HG02571 (cell line): ENCODE measurements around the gene CPA4.

Experiments used
- ATAC-seq: cut with Tn5 transposase; IDR thresholded peaks from one replicate; pipeline ENCODE4 v1.9.1; 2021; ENCODE audit warnings: mild to moderate bottlenecking, moderate library complexity; ENCODE audit not compliant: unreplicated experiment

CPA4 gene

DNA sequence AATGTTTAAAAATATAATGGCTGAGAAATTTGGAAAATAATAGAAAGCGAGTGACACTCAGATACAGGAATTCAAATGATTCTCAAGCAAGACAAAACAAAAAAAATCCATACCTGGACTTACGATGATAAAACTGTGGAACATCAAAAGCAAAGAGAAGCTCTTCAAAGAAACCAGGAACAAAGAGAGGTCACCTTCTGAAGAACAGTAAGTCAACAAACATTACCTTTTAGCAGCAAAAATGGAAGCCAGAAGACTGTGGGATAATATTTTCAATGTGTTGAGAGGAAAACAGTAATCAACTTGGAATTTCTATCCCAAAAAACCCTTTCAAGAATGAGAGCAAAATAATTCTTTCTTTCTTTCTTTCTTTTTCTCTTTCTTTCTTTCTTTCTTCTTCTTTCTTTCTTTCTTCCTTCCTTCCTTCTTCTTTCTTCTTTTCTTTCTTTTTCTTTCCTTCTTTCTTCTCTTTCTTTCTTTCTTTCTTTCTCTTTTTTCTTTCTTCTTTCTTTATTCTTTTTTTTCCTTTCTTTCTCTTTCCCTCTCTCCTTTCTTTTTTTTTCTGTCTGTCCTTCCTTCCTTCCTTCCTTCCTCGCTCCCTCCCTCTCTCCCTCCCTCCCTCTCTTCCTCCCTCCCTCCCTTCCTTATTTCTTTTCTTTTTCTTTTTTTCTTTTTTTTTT is 49.9 kb downstream of the CPA4 start:
- ATAC-seq = no peak

GRCh38 chr7:130344271-130344866 is 51.4 kb downstream of the CPA4 start, which contains the start of gene CPA5:
TSS of gene CPA5 (plus strand) at chr7:130344816. CDS start at chr7:130346486, 1,670 bp downstream.
- no peak for ATAC-seq

- no peak for ATAC-seq
Measured at GRCh38 chr7:130345136-130345535, 52.2 kb downstream of the CPA4 start.

DNA sequence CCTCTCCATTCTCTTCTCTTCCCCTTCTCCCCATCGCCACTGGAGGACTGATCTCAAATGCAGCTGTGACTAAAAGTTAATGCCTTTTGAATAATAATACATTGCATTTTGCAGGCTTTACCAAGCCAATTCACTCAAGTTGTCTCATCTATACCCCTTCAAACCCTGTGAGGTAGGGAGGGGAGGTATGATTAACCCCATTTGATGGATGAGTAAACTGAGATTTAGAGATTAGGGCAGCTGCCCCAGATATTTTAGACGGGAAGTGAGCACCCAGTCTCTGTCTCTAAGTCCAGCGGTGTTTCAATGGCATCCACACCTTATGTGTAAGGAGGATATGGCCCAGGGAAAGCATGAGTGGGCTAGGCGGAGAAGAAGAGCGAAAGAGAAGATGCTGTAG is 52.8 kb downstream of the CPA4 start:
- no peak for ATAC-seq

DNA sequence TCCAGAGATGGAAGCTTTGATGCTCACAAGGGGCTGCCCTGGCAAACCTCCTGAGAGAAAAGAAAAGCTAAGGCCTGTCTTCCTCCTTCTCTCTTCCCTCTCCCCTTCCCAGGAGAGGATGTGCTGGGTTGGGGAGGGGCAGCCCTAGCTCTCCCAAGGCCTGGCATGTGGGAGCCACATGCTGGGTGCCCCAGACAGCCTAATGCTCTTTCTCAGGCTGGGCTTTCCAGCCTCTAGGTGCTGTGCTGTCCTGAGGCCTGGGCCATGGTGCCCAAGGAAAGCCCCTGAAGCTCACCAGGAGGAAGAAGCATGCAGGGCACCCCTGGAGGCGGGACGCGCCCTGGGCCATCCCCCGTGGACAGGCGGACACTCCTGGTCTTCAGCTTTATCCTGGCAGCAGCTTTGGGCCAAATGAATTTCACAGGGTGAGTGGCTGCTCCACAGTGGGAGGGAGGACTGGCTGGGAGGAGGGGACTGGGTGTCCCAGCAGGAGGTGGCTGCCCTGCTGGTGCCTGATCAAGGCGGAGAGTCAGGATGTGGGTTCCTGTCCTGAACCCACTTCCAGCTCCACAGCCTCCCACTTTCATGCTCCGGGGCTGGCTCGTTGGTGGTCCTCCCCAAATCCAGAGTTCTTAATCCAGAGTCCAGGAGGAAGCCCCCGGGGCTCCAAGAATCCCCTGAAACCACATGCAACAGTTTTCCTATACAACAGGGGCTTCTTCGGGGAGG is 53.4 kb downstream of the CPA4 start:
- ATAC-seq = no peak

GRCh38 chr7:130346941-130347340 is 54.0 kb downstream of the CPA4 start:
- ATAC-seq = no peak

DNA sequence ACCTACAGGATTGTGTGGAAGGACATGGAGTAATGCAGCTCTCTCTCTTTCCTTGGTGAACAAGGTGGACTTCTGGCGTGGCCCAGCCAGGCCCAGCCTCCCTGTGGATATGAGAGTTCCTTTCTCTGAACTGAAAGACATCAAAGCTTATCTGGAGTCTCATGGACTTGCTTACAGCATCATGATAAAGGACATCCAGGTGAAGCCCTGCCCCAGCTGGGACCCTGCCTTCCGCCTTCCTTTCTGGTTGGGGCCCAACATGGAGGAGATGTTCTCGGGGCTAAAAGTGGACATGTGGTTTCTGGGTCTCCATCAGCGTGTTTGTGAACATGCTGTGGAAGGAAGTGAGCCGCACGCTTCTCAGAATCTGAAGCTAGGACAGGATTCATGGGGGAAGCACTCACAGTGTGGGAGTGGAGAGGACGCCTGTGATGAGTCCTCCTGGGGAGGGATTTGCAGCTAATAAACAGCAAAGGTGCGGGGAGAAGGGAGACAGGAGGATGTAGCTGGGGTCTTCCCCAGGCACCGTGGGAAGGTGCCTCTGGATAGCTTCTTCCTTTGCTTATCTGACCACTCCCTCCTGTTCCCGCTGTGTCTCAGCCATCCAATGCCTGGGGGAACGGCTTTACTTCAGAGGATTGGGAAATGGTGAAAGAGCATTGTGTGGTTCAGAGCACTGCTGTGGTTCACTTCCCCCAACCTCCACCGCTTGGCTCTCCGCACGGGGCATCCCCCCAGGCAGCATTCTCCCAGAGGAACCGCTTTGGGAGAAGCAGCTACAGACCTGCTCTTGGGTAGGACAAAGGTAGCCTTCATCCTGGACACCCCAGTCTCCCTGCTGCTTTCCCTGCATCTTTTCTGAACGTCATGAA is 57.2 kb downstream of the CPA4 start:
- ATAC-seq = no peak

DNA sequence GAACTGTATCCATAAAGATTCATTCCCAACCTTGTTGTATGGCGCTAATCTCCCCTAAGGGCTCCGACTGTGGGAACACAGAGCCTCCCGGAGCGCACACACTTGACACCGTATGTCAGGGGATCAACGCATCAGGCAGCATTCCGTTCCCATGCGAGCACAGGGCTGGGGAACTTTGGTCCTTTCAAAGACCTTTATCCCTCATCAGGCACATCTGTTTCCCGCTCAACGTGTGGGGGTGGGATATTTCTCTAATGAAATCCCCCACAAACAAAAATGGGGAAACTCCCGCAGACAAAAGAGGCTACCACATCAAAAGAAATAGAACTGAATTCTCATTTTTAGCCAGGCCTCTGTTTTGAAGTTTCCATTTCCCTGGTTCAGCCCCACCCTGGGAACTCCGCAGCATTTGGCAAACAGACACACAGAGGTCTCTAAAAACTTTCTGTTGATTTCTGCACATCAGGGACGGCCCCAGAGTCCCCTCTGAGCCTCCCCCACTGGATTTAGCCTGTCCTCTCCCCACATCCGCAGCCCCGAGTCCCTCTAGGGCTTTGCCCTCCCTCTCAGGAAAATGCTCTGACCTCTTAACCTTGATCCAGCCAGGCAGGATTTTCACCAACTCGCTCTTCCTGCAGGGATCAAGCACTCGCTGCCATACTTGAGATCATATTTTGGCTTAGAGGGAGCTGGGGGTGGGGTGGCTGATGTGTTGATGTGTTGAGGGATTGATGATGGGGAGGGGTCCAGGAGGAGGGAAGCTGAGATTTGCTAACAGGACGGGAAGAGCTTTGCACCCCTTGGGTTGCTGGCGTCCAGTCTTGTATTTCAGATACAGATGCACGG is 58.2 kb downstream of the CPA4 start:
- no peak for ATAC-seq

DNA sequence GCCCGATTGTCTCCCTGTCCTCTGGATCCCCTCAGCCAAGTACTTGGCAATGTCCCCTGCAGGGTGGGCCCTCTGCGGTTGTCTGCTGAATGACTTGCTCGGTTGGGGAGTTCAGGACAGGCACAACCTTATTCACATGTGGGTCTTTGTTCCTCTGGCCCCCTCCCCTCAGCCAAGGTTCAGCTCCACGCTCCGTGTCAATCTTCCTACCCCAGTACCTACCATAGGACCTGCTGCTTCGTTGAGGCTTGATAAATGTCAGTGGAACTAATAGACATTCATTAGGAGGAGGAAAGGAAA is 58.8 kb downstream of the CPA4 start:
- no peak for ATAC-seq

GRCh38 chr7:130352194-130353074 is 59.5 kb downstream of the CPA4 start:
- no peak for ATAC-seq

GRCh38 chr7:130353196-130353595 is 60.2 kb downstream of the CPA4 start:
- ATAC-seq = no peak

DNA sequence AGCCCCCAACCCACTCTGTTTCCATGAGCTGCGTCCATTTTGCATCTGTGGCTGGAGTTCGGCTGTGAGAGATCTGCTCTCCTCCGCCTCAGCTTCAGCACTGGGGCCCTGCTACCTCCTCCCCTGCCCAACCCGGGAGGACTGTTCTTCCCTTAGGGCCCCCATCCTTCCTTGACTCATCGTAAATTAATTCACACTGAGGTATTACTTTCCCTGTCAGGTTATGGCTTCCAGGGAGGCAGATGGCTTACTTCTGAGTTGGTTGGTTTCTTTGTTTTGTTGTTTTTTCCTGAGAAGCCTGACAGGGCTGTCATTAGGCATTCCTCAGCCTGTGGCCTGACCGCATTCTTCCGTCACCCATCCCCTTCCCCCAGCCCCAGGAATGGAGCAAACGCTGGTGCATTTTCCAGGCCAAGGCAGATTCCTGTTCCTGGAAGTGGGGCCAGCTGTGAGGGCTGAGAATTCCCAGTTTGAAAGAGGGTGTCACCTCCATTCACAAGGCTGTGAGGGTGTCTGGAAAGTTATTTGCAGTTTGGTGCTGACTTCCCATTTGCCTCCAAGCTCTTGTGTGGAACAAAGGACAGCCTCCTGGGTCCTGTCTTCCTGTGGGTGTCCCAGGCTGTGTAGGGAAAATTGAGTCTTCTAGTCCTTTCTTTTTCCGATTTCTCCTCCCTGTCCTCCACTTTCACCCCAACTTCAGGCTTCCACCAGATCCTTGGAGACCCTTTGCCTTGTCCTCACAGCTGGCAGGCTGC is 63.3 kb downstream of the CPA4 start:
- ATAC-seq = no peak

DNA sequence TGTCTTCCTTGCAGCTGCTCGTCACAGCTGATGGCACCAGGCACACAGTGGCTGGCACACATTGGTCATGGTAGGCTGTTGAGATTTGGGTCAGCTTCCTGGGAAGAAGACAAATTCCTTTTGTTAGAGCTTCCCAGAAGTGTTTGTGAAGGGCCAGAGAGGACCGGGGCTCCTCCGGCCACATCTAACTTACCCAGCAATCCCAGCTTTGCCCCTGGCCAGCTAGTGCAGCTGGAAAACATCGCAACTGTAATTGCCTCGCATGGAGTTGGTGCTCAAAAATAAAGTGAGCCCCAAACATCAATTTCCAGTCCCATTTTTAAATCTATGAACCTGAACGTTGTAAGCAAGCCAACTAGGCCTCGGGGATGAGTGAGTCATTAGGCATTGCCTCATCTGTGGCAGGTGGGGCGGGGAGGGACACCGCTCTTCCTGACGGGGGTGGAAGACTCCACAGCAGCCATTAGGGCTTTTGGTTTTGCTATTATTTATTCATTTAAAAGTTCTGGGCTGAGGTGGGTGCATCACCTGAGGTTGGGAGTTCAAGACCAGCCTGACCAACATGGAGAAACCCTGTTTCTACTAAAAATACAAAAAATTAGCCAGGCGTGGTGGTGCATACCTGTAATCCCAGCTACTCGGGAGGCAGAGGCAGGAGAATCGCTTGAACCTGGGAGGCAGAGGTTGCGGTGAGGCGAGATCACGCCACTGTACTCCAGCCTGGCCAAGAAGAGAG is 64.1 kb downstream of the CPA4 start:
- ATAC-seq = no peak

DNA sequence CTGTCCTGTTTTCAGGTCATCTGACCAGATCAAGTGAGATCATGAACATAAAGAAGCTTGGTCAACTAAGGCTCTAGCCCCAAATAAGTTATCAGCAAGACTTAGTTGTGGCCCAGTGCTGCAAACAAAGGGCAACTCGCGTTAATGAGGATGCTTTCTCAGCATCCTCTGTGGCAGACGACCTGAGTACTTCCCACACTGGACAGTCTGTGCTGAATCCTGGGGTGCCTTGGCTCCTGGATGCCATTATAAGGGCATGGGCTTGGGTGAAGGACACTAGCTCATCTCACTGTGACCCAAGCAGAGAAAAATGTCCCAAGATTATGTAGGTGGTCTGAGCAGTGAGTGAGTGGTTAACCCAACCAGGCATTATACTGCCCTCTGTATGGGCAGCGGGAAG is 65.5 kb downstream of the CPA4 start:
- no peak for ATAC-seq

DNA sequence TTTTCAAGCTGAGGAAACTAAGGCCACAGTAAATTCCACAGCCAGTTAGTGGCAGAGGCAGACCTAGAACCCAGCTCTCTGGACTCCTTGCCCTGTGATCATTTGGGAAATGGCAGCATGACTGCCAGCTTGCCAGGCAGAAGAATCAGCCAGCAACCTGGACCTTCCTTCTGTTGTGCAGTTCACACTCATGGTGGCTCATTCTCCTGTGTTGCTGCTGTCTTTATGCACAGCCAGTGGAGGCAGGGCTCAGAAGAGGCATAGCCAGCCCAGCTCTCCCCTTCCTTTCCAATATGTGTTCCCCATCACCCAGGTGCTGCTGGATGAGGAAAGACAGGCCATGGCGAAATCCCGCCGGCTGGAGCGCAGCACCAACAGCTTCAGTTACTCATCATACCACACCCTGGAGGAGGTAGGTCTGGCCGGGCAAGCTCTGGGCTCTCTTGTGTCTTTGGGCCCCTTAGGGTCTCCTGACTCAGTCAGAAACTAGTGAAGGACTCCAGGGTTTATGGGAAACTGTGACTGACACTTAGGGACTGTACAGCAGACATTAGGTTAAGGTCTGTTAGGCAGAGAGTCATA is 66.4 kb downstream of the CPA4 start:
- no peak for ATAC-seq

DNA sequence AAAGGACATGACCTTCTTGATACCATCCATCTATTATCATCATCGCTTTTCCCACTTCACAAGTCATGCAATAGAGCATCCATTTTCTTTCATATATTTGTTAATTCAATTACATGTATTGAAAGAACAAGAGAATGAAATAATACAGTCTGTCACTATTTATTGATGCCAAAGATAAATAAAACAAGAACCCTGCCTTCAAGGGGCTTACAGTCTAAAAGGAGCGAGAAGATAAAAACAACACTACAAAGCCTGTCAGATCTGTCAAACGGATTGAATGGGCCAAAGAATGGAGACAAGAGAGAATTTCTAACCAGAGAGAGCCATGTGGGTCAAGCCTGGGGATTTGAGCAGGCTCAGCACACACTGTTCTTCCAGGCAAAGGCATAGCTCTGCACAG is 67.6 kb downstream of the CPA4 start:
- no peak for ATAC-seq

DNA sequence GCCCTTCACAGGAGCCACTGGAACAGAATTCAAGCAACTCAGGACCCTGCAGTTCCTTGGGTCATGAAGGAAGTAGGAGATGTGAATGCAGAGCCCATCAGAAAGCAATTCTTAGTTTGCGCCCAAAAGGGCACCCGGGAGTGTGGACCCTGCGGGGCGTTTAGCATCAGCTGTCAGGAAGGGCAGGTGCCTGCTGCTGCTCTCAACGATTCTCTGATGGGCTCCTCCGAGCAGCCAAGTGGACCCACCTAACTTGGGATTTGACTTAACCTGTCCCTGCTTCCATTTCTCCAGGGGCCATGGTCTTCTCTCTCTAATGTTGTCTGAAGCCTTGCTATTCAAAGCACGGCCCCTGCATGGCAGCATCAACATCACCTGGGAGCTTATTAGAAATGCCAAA is 68.7 kb downstream of the CPA4 start:
- no peak for ATAC-seq
